ENCODE results near the gene OR52A5.
"Not testable (repeated sequence)": the region's sequence is repeated elsewhere in the genome, so short reads cannot be mapped to it uniquely, and the experiment has no call there.

Gene OR52A5

GRCh38 chr11:5137996-5138395 lies at the start of gene OR52A5:
TSS of gene OR52A5 (minus strand) at chr11:5138356. CDS start at chr11:5132642, 5,714 bp downstream.
- DNase-seq (ENCODE audit: low spot score) = no peak

GRCh38 chr11:5178046-5178837 lies 40.1 kb upstream of the OR52A5 start:
- DNase-seq (ENCODE audit: low spot score) = no peak

- DNase-seq (ENCODE audit: low spot score) = no peak
Measured at GRCh38 chr11:5174934-5175333, 36.8 kb upstream of the OR52A5 start.

- DNase-seq (ENCODE audit: low spot score) = no peak
Measured at GRCh38 chr11:5171856-5172255, 33.7 kb upstream of the OR52A5 start.

GRCh38 chr11:5165898-5166297 lies 27.7 kb upstream of the OR52A5 start:
- DNase-seq (ENCODE audit: low spot score) = not testable (repeated sequence)

GRCh38 chr11:5164807-5165206 lies 26.7 kb upstream of the OR52A5 start:
- DNase-seq (ENCODE audit: low spot score) = not testable (repeated sequence)

GRCh38 chr11:5161045-5161444 lies 22.9 kb upstream of the OR52A5 start:
- not testable (repeated sequence) for DNase-seq (ENCODE audit: low spot score)

GRCh38 chr11:5160217-5160616 lies 22.1 kb upstream of the OR52A5 start:
- DNase-seq (ENCODE audit: low spot score) = not testable (repeated sequence)

- no peak for DNase-seq (ENCODE audit: low spot score)
Measured at GRCh38 chr11:5159806-5160205, 21.6 kb upstream of the OR52A5 start.

- no peak for DNase-seq (ENCODE audit: low spot score)
Measured at GRCh38 chr11:5154657-5155056, 16.5 kb upstream of the OR52A5 start, which contains the start of gene OR52A1. TSS of gene OR52A1 (minus strand) at chr11:5154757. CDS start at chr11:5152369, 2,388 bp downstream.

GRCh38 chr11:5153574-5154431 lies 15.6 kb upstream of the OR52A5 start:
- DNase-seq (ENCODE audit: low spot score) = no peak

GRCh38 chr11:5151713-5152153 lies 13.6 kb upstream of the OR52A5 start:
- DNase-seq (ENCODE audit: low spot score) = no peak

- not testable (repeated sequence) for DNase-seq (ENCODE audit: low spot score)
Measured at GRCh38 chr11:5144206-5144605, 6.0 kb upstream of the OR52A5 start.

- DNase-seq (ENCODE audit: low spot score) = no peak
Measured at GRCh38 chr11:5137014-5137413, 1.1 kb downstream of the OR52A5 start.

GRCh38 chr11:5136261-5136660 lies 1.9 kb downstream of the OR52A5 start:
- no peak for DNase-seq (ENCODE audit: low spot score)

GRCh38 chr11:5131584-5132335 lies 6.4 kb downstream of the OR52A5 start:
- DNase-seq (ENCODE audit: low spot score) = no peak

GRCh38 chr11:5129457-5129877 lies 8.7 kb downstream of the OR52A5 start:
- no peak for DNase-seq (ENCODE audit: low spot score)

GRCh38 chr11:5124891-5125620 lies 13.1 kb downstream of the OR52A5 start:
- DNase-seq (ENCODE audit: low spot score) = no peak

GRCh38 chr11:5123802-5124521 lies 14.2 kb downstream of the OR52A5 start:
- peak; percentile 55 for DNase-seq (ENCODE audit: low spot score)

GRCh38 chr11:5118893-5119292 lies 19.3 kb downstream of the OR52A5 start:
- no peak for DNase-seq (ENCODE audit: low spot score)

GRCh38 chr11:5117588-5117987 lies 20.6 kb downstream of the OR52A5 start:
- no peak for DNase-seq (ENCODE audit: low spot score)

Measured in LoVo (cell line).